GM21723 (cell line): Measurements from ENCODE around the gene C1orf105.

Source experiments
- ATAC-seq: cut with Tn5 transposase; IDR thresholded peaks from one replicate; pipeline ENCODE4 v1.9.1; 2021; ENCODE audit warnings: mild to moderate bottlenecking, moderate library complexity; ENCODE audit not compliant: unreplicated experiment

C1orf105 gene

GRCh38 chr1:172455451-172455850 lies 35.0 kb downstream of the C1orf105 start:
- ATAC-seq: no peak

GRCh38 chr1:172456344-172456769 lies 35.9 kb downstream of the C1orf105 start:
- no peak for ATAC-seq

GRCh38 chr1:172457479-172458130 lies 37.1 kb downstream of the C1orf105 start:
- ATAC-seq: no peak

- no peak for ATAC-seq
Observed at GRCh38 chr1:172460177-172460576, 39.7 kb downstream of the C1orf105 start.

- no peak for ATAC-seq
Observed at GRCh38 chr1:172460887-172461315, 40.4 kb downstream of the C1orf105 start.

- no peak for ATAC-seq
Observed at GRCh38 chr1:172465617-172466016, 45.1 kb downstream of the C1orf105 start.

- ATAC-seq: no peak
Observed at GRCh38 chr1:172466795-172467407, 46.4 kb downstream of the C1orf105 start.

- ATAC-seq: no peak
Observed at GRCh38 chr1:172467446-172467845, 47.0 kb downstream of the C1orf105 start.

GRCh38 chr1:172468296-172468695 lies 47.8 kb downstream of the C1orf105 start:
- ATAC-seq: no peak

GRCh38 chr1:172469717-172470116 lies 49.2 kb downstream of the C1orf105 start:
- no peak for ATAC-seq

- no peak for ATAC-seq
Observed at GRCh38 chr1:172470149-172470548, 49.7 kb downstream of the C1orf105 start.

- no peak for ATAC-seq
Observed at GRCh38 chr1:172471666-172472065, 51.2 kb downstream of the C1orf105 start.

- no peak for ATAC-seq
Observed at GRCh38 chr1:172472495-172472894, 52.0 kb downstream of the C1orf105 start.

GRCh38 chr1:172473302-172473701 lies 52.8 kb downstream of the C1orf105 start:
- no peak for ATAC-seq

- ATAC-seq: no peak
Observed at GRCh38 chr1:172473842-172474241, 53.4 kb downstream of the C1orf105 start.

GRCh38 chr1:172476218-172476811 lies 55.8 kb downstream of the C1orf105 start:
- ATAC-seq: no peak

GRCh38 chr1:172477216-172477615 lies 56.7 kb downstream of the C1orf105 start:
- ATAC-seq: no peak

GRCh38 chr1:172477741-172478140 lies 57.3 kb downstream of the C1orf105 start:
- ATAC-seq: no peak

- no peak for ATAC-seq
Observed at GRCh38 chr1:172478485-172478884, 58.0 kb downstream of the C1orf105 start.

GRCh38 chr1:172480431-172480830 lies 59.9 kb downstream of the C1orf105 start:
- ATAC-seq: no peak

GRCh38 chr1:172482044-172482443 lies 61.6 kb downstream of the C1orf105 start:
- ATAC-seq: no peak

GRCh38 chr1:172483448-172483847 lies 63.0 kb downstream of the C1orf105 start:
- no peak for ATAC-seq
